GM21447 (cell line): ENCODE results near the gene GALP.
"Not testable (repeated sequence)": the region's sequence is repeated elsewhere in the genome, so short reads cannot be mapped to it uniquely, and the experiment has no call there.

Experiments used
- ATAC-seq: cut with Tn5 transposase; IDR thresholded peaks from one replicate; pipeline ENCODE4 v1.9.1; 2021; ENCODE audit not compliant: unreplicated experiment

The GALP gene

DNA sequence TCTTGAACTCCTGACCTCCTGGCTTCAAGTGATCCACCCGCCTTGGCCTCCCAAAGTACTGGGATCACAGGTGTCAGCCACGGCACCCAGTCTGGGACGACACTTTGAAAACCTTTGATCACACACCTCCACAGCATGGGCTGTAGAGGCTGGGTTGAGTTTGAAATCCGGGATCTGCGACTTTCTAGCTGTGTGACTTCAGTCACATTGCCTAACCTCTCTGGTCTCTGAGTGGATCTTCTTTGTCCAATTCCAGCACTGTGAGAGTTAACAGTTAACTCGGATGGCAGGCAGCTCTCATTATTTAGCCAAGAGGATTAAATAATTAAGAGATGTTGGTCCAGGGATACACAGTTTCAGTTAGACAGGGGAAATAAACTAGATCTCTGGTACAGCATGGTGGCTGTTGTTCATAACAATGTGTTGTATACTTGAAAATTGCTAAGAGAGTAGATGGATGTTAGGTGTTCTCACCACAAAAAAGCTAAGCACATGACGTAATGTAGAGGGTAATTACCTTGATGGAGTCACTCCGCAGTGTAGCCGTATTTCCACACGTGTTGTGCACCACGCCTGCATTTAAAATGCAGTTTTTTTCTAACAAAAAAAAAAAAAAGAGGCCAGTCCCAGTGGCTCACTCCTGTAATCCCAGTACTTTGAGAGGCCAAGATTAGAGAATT lies 1.9 kb downstream of the GALP start:
- no peak for ATAC-seq

DNA sequence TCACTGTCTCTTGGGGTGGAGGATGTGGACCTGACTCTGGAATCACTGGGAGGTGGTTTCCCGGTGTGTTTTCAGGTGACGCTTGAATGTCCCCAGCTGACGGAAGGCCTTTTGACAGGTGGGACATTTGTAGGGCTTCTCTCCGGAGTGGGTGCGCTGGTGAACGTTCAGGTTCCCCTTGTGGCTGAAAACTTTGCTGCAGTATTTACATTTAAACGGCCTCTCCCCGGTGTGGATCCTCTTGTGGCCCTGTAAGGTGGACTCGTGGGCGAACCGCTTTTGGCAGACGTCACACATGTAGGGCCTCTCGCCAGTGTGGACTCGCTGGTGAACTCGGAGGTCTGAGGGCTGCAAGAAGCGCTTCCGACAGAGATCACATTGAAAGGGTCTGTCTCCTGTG lies 14.0 kb downstream of the GALP start:
- ATAC-seq = no peak

DNA sequence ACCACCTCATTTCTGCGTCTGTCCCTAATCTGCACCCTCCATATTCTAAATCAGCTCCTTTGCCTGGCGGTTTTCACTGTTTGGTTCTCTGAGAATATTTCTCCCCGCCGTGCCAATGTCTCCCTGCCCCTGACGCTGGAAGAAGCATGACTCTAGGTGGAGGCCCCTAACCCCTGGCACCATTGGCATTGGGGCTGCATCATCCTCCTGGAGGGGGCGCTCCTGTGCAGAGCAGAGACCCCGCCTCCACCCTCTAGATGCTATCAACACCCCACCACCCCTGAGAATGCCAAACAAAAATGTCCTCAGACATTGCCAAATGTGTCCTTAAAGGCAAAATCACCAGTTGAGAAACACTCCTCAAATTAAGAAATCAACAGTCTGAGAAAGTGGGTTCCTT lies 15.3 kb downstream of the GALP start:
- ATAC-seq = no peak

DNA sequence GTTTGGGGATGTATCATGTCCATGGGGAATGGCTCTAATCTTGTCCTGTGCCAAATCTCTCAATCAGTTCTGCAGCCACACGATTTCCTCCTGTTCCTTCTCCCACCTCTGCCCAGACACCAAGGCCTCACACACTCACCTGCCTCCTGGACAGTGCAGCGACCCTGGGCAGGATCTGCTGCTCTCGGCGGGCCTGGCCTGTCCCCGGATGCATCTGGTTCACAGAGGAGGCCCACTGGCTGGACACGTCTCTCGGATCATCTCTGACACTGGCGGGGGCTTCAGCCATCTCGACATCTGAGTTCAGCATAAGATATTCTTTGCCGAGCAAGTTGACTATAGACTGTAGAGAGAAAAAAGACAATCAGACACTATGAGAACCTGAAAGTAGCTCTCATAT lies 15.9 kb downstream of the GALP start:
- no peak for ATAC-seq

DNA sequence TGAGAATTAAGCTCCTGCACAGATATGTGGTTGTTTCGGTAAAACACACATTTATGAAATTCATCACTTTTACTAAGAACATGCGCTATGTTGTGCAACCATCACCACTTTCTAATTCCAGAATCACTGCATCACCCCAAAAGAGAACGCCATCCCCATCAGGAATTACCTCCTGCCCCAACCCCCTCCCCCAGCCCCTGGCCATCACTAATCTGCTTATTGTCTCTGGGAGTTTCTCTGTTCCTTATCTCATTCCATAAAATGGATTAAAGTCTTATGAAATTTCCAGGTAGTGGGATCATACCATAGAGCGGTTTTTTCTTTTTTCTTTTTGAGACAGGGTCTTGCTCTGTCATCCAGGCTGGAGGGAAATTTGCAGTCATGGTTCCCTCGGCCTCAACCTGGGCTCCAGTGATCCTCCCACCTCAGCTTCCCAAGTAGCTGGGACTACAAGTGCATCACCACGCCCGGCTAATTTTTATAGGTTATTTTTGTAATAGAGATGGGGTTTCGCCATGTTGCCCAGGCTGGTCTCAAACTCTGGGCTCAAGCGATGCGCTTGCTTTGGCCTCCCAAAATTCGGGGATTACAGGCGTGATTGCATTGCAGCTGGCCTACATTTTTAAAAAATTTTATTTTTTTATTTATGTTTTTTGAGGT lies 18.3 kb downstream of the GALP start:
- no peak for ATAC-seq

DNA sequence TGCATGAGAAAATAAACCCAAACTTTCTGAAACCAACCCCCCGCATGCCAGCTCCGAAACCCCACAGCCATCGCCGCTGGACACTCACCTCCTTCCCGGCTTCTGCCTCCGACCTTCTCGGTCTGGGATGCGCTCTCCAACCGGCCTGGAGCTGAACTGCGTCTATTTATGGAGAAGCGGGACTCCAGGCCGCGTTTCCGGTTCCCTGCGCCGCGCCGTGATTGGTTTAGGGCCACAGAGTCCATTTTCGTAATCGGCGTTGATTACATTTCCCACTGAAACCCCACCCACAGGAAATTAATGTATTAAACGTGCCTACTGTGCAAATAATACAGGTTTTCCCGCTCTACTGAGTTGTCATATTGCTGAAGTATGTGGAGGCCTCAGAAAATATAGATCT lies 21.8 kb downstream of the GALP start, which contains the start of gene ZSCAN5B:
TSS of gene ZSCAN5B (minus strand) at position 138 of the 400 bp plus-strand sequence. CDS start 4,731 bp downstream, outside the sequence.
- ATAC-seq = not testable (repeated sequence)

DNA sequence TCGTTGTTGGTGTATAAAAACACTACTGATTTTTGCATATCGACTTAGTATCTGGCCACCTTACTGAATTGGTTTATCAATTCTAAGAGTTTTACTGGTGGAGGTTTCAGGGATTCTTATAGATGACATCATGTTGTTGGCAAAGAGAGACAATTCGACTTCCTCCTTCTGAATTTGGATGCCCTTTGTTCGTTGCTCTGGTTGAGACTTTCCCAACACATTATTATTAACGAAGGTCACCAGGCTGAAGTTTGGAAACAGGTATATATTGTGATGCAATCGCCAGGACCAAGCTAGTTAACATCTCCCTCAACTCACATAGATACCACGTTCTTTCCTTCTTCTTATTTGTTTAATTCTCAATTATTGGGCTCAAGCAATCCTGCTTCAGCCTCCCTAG lies 23.9 kb downstream of the GALP start:
- ATAC-seq = no peak

DNA sequence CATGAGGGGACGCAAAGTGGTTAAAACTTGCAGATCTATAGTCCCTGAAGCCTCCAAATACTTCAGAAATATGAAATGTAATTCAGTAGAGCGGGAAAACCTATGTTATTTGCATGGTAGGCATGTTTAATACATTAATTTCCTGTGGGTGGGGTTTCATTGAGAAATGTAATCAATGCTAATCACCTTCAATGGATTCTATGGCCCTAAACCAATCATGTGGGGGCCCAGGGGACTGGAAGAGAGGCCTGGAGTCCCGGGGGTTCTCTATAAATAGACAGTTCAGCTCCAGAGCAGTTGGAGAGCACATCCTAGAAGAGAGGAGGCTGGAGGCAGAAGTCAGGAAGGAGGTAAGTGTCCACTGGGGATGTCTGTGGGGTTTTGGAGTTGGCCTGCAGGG lies 26.2 kb downstream of the GALP start, which contains the start of gene ZSCAN5C:
TSS of gene ZSCAN5C (plus strand) at position 301 of the 400 bp plus-strand sequence. CDS start 3,641 bp downstream, outside the sequence.
- no peak for ATAC-seq

DNA sequence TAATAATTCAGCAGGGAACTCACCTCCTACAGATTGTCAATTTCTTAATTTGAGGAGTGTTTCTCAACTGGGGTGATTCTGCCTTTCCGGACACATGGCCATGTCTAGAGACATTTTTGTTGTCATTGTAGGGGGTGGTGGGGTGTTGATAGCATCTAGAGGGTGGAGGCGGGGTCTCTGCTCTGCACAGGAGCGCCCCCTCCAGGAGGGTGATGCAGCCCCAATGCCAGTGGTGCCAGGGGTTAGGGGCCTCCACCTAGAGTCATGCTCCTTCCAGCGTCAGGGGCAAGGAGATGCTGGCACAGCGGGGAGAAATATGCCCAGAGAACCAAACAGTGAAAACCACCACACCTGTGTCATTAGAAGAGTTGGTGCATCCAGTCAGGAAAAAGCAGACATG lies 31.8 kb downstream of the GALP start:
- ATAC-seq = not testable (repeated sequence)

DNA sequence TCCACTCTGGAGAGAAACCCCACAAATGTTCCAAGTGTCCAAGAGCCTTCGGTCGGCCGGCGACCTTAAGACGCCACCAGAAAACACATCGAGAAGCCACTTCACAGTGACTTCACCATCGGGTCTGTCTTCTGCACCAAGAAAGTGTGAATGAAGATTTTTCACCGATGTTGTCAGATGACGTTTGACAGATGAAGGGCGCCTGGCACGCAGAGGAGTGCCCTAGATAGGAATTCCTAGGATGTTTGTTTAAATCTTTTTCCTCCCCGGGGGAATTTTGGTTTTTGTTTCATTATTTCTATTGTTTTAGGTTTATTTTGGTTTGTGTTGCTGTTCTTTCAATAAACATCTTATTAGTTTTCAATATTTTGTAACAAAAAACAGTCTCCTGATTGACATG lies 33.3 kb downstream of the GALP start:
- ATAC-seq = no peak

DNA sequence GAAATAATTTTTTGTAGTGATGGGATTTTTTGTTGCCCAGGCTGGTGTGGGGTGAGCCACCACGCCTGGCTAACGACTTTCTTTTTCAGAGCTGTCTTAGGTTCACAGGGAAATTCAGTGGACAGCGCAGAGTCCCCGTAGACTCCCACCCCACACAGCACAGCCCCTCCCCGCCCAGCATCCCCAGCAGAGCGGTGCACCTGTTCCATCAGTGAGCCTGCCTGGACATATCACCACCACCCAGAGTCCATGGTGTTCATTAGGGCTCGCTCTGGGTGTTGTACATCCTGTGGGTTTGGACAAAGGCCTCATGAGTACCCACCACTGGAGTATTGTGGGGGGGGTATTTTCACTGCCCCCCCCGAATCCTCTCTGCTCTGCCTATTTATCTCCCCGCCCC lies 34.2 kb downstream of the GALP start:
- ATAC-seq = not testable (repeated sequence)

DNA sequence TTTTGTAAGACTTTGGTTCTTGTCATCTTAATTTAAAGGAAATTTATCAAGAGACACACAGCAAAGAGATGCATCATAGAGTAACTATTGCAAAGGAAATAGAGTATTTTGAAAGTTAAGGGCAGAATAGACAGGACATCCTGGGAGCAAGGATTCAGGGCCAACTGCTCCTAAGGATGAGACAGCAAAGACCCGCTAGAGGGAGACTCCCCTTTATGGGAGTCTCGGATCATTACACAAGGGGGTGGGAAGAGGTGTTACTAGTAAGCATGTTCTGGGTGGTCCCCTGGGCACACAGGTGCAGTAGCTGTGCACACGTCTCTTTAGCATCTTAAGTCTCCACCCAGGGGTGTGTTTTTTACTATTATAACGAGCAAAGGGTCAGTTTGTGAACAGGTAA lies 35.9 kb downstream of the GALP start:
- no peak for ATAC-seq

DNA sequence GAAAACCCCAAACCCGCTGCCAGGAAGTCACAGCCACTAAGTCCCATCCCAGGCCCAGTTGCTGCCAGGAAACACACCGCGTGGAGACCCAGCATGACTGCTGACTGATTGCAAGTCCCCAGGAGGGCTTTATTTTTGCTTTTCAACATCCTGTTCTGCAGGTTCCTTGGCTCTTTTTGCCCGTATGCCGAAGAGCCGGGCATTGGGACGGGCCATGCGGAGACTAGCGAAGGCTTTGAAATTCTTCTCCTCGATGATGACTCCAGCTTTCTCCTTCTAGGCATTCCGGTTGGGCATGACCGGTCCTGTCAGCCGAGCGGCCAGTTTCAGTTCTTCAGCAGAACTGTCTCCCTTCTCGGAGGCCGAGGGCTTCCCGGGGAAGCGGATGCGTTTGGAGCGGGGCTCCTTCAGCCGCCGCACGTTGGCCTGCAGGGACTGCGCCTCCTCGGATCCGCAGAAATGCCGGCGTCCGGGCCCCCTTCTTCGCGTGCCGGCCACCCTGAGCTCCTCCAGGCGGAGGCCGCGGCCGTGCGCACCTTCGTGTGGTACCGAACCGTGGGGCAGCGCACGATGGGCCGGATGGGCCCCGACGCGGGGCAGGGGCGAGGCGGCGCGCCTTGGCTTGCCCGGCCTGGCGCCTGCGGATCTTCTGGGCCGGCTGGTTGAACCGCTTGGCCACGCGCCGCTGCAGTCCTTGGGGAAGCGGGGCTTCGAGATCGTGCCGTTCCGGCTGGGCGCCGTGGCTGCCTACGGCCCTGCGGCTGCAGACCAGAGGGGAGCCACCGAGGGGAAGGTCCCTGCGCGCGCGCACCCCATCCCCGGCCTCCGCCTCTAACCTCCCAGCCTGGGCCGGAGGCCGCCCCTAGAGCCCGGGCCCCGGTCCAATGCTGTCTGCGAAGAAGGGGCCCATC lies 41.5 kb downstream of the GALP start:
- ATAC-seq = no peak

DNA sequence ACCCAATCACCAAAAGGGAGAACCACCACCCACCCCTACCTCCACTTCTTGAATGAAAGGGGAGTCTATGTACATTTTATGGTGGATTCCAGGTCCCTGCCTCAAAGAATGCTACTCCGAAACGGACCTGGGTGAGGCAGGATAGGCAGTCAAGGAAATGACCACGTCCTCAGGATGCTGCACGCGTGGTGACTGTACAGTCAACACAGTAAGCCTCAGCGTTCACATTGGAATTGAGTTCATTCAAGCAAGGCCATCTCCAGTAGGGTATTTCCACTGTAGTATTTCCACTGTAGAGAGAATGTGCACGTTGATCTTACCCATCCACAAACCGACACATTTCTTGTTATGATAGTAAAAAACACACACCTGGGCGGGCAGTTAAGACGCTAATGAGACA lies 43.2 kb downstream of the GALP start:
- ATAC-seq = no peak

DNA sequence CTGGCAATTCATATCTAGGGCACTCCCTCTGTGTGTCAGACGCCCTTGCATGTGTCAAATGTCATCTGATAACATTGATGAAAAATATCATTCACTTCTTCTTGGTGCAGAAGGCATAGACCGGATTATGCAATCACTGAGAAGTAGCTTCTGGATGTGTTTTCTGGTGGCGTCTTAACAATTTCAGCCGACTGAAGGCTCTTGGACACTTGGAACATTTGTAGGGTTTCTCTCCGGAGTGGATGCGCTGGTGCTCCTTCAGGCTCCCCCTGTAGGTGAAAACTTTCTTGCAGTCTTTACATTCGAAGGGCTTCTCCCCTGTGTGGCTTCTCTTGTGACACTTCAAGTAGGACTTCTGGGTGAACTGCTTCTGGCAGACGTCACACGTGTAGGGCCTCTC lies 45.6 kb downstream of the GALP start:
- ATAC-seq = not testable (repeated sequence)

DNA sequence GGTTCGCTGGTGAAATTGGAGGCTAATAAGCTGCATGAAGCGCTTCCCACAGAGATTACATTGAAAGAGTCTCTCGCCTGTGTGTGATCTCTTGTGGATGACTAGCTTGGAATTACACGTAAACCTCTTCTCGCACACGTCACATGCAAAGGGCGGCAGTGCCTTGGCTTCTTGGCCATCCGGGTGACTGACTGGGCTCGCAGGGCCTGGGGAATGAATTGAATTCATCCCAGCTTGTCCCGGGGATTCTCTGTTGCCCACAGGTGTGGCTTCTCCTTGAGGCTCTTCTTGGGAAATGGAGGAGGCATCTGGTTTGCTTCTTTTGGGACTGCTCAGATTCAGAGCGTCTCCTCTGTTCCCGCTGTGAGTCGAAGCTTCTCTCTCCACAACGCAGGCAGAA lies 46.0 kb downstream of the GALP start:
- ATAC-seq = no peak

DNA sequence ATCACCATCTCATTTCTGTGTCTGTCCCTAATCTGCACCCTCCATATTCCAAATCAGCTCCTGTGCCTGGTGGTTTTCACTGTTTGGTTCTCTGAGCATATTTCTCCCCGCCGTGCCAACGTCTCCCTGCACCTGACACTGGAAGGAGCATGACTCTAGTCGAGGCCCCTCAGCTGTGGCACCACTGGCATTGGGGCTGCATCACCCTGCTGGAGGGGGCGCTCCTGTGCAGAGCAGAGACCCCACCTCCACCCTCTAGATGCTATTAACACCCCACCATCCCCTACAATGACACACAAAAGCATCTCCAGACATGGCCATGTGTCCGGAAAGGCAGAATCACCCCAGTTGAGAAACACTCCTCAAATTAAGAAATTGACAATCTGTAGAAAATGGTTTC lies 47.1 kb downstream of the GALP start:
- no peak for ATAC-seq

DNA sequence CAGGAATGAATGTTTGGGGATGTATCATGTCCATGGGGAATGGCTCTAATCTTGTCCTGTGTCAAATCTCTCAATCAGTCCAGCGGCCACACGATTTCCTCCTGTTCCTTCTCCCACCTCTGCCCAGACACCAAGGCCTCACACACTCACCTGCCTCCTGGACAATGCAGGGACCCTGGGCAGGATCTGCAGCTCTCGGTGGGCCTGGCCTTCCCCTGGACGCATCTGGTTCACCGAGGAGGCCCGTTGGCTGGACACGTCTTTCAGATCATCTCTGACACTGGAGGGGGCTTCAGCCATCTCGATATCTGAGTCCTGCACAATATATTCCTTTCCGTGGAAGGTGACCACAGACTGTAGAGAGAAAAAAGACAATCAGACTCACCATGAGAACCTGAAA lies 47.7 kb downstream of the GALP start:
- no peak for ATAC-seq
